SK-N-SH (cell line): ENCODE measurements around the gene REXO5. TPM values are rescaled to one million over a fixed set of nuclear protein-coding genes. Genes with fewer than 3 reads are reported as not detected.

Source experiments
- CTCF ChIA-PET: fragments of 300-600, 350-600 bp; formaldehyde crosslinking; extraction: SDS; loops from one replicate; lab custom pipeline; 2021; lab: Yijun Ruan, JAX
- POLR2A ChIA-PET: fragments of 350-600 bp; sonication (Branson Sonifier 250); formaldehyde crosslinking; extraction: SDS; loops from one replicate; lab custom pipeline; 2020; ENCODE audit warnings: antibody characterized with exemption, inconsistent platforms; lab: Yijun Ruan, JAX
- DNase-seq: peaks from one replicate; pipeline ENCODE4 v3.0.0; 2012
- H2AFZ ChIP-seq: fragments of 200-600 bp; sonication (generic); 2 replicates; pipeline ENCODE4 v1.8.1; 2016; ENCODE audit warnings: antibody characterized with exemption, mild to moderate bottlenecking, low read depth
- H3F3A ChIP-seq: fragments of 200-600 bp; sonication (generic); replicated peaks from 2 replicates; pipeline ENCODE3; 2016; ENCODE audit warnings: antibody characterized with exemption, mild to moderate bottlenecking; ENCODE audit not compliant: insufficient read depth
- H3K27ac ChIP-seq, 2 experiments: fragments of 200-500 bp in 1 of 2; fragments of 200-600 bp in 1 of 2; sonication (Bioruptor generic) in 1 of 2; sonication (generic), shearing (Covaris generic) in 1 of 2; 2 replicates each; pipeline versions ENCODE4 v1.5.1 to v1.6.1; 2014 to 2016; ENCODE audit warnings: low read depth in 2 of 2, inconsistent platforms in 1 of 2, low read length in 1 of 2, mild to moderate bottlenecking in 1 of 2, mixed read lengths in 1 of 2
- H3K27me3 ChIP-seq: fragments of 200-600 bp; sonication (generic), shearing (Covaris generic); 2 replicates; pipeline ENCODE4 v1.6.1; 2016; ENCODE audit warnings: mixed run types; ENCODE audit not compliant: insufficient read depth
- H3K36me3 ChIP-seq, 2 experiments: fragments of 200-500 bp in 1 of 2; fragments of 200-600 bp in 1 of 2; sonication (Bioruptor generic) in 1 of 2; sonication (generic) in 1 of 2; replicated peaks in 1 of 2; 2 replicates each; pipeline versions ENCODE3 to v1.5.1; 2014 to 2016; ENCODE audit warnings: low read length in 1 of 2, mild to moderate bottlenecking in 1 of 2; ENCODE audit not compliant: insufficient read depth in 2 of 2, control insufficient read depth in 1 of 2
- H3K4me1 ChIP-seq, 2 experiments: fragments of 200-500 bp in 1 of 2; fragments of 200-600 bp in 1 of 2; sonication (Bioruptor generic) in 1 of 2; sonication (generic), shearing (Covaris generic) in 1 of 2; 2 replicates each; pipeline versions ENCODE4 v1.5.1 to v1.6.1; 2014 to 2016; ENCODE audit warnings: low read depth in 1 of 2, low read length in 1 of 2, mixed run types in 1 of 2; ENCODE audit not compliant: insufficient read depth in 2 of 2, control insufficient read depth in 1 of 2
- H3K4me2 ChIP-seq: fragments of 200-600 bp; sonication (generic), shearing (Covaris generic); 2 replicates; pipeline ENCODE4 v1.6.1; 2017; ENCODE audit warnings: mixed run types
- H3K4me3 ChIP-seq, 2 experiments: fragments of 200-500 bp in 1 of 2; fragments of 200-600 bp in 1 of 2; sonication (Bioruptor generic) in 1 of 2; sonication (generic), shearing (Covaris generic) in 1 of 2; 2 replicates each; pipeline versions ENCODE4 v1.5.1 to v1.8.1; 2014 to 2016; ENCODE audit warnings: low read depth in 2 of 2, inconsistent platforms in 1 of 2, low read length in 1 of 2, mild to moderate bottlenecking in 1 of 2, mixed read lengths in 1 of 2, moderate library complexity in 1 of 2
- H3K79me2 ChIP-seq: fragments of 200-600 bp; sonication (generic); 2 replicates; pipeline ENCODE4 v1.8.1; 2017; ENCODE audit warnings: mild to moderate bottlenecking; ENCODE audit not compliant: insufficient read depth
- H3K9ac ChIP-seq: fragments of 200-600 bp; sonication (generic); 2 replicates; pipeline ENCODE4 v1.6.1; 2017; ENCODE audit warnings: mixed run types
- H3K9me2 ChIP-seq: fragments of 200-600 bp; sonication (generic); 2 replicates; pipeline ENCODE4 v1.6.1; 2017; ENCODE audit warnings: mixed run types
- H3K9me3 ChIP-seq: fragments of 200-600 bp; sonication (generic); 2 replicates; pipeline ENCODE4 v1.6.1; 2017; ENCODE audit warnings: mixed run types, mild to moderate bottlenecking, moderate library complexity
- H4K20me1 ChIP-seq: fragments of 200-600 bp; sonication (generic); 2 replicates; pipeline ENCODE4 v1.6.1; 2017; ENCODE audit warnings: mild to moderate bottlenecking, mixed run types; ENCODE audit not compliant: insufficient read depth
- EZH2phosphoT487 ChIP-seq: fragments of 200-600 bp; sonication (generic); IDR thresholded peaks from 2 replicates; pipeline ENCODE4 v1.6.1; 2017; ENCODE audit warnings: low read depth, mixed run types, mild to moderate bottlenecking, antibody characterized with exemption, moderate library complexity, borderline replicate concordance
- FOXM1 ChIP-seq: IDR thresholded peaks from 2 replicates; pipeline ENCODE4 v1.4.0; 2012; ENCODE audit warnings: low read depth, mild to moderate bottlenecking
- GABPA ChIP-seq: IDR thresholded peaks from 2 replicates; pipeline ENCODE4 v1.4.0; 2012; ENCODE audit warnings: low read depth, mild to moderate bottlenecking
- GATA2 ChIP-seq: sonication (generic); formaldehyde crosslinking; IDR thresholded peaks from 2 replicates; pipeline ENCODE4 v1.5.0; 2020; ENCODE audit warnings: mild to moderate bottlenecking, missing genetic modification reagents
- MAX ChIP-seq: IDR thresholded peaks from 2 replicates; pipeline ENCODE4 v1.4.0; 2012; ENCODE audit warnings: low read depth
- MEF2A ChIP-seq: IDR thresholded peaks from 2 replicates; pipeline ENCODE4 v1.4.0; 2012; ENCODE audit warnings: low read depth, borderline replicate concordance
- NFIC ChIP-seq: IDR thresholded peaks from 2 replicates; pipeline ENCODE4 v1.4.0; 2012; ENCODE audit warnings: borderline replicate concordance
- NRF1 ChIP-seq: IDR thresholded peaks from 2 replicates; pipeline ENCODE4 v1.6.1; 2012; ENCODE audit warnings: low read depth, mild to moderate bottlenecking, low read length
- POLR2AphosphoS5 ChIP-seq: IDR thresholded peaks from 2 replicates; pipeline ENCODE4 v1.6.1; 2012; ENCODE audit warnings: low read depth, low read length
- RCOR1 ChIP-seq: fragments of 150-350 bp; IDR thresholded peaks from 2 replicates; pipeline ENCODE4 v1.6.1; 2017; ENCODE audit warnings: antibody characterized with exemption, low read length
- RXRA ChIP-seq: IDR thresholded peaks from 2 replicates; pipeline ENCODE4 v1.4.0; 2012; ENCODE audit warnings: low read depth, mild to moderate bottlenecking, borderline replicate concordance
- TAF1 ChIP-seq: IDR thresholded peaks from 2 replicates; pipeline ENCODE4 v1.6.1; 2012; ENCODE audit warnings: low read depth, mild to moderate bottlenecking, low read length, moderate library complexity, borderline replicate concordance
- USF2 ChIP-seq: fragments of 150-350 bp; IDR thresholded peaks from 2 replicates; pipeline ENCODE4 v1.6.1; 2017; ENCODE audit warnings: antibody characterized with exemption, low read length, low read depth, borderline replicate concordance
- ZBTB33 ChIP-seq: IDR thresholded peaks from 2 replicates; pipeline ENCODE4 v1.4.0; 2012; ENCODE audit warnings: low read depth, borderline replicate concordance
- WGBS: methylation state at CpG from one replicate; pipeline ENCODE4 v1.1.6; 2017; ENCODE audit warnings: low lambda C conversion rate; 5-methylcytosine and 5-hydroxymethylcytosine counted together
- polyA plus RNA-seq, 3 experiments: library from polyadenylated mRNA; depleted of rRNA; stranded (reverse); fragments of >200 nt; gene quantifications; 2 replicates each; pipeline ENCODE4 v1.2.3, GENCODE V29; 2012
- TF ChIP-seq, protein P1 (sequence below): IDR thresholded peaks from 2 replicates; pipeline ENCODE4 v1.4.0; 2012; ENCODE audit warnings: low read depth, borderline replicate concordance

REXO5 gene
- polyA plus RNA-seq, 1 of the 3 experiments (the other 2 are of a cell fraction) = 3.8 TPM

DNA sequence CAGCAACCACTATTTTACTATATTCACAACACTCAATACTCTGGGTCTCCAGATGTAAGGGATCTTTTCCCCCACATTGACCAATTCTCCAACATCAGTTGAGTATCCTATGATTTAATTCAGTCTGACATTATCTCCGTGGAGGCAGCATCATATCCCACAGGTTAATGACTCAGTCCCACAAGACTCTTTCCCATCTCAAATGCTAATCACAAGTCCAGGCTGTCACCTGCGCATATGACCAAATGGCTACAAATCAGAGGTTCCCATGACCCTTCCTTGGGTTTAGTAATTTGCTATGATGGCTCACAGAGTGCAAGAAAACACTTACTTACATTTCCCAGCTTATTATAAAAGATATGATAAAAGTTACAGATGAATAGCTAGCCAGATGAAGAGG is 23.9 kb upstream of the REXO5 start:
- DNase-seq = no peak
- H4K20me1 ChIP-seq = no peaks in the 10 kb centered on the region
- H3K27me3 ChIP-seq = no peaks in the 10 kb centered on the region
- H3K36me3 ChIP-seq = no peaks in the 10 kb centered on the region
- ChIA-PET CTCF (no interaction called here), POLR2A (no interaction called here)
- no peaks in the 10 kb centered on the region for H3F3A ChIP-seq
- no peak overlapping the region for H3K4me3 ChIP-seq
- H3K4me2 ChIP-seq = no peak overlapping the region
- no peak overlapping the region for H3K9ac ChIP-seq
- no peaks in the 10 kb centered on the region for H3K4me1 ChIP-seq
- H3K79me2 ChIP-seq = no peaks in the 10 kb centered on the region
- H2AFZ ChIP-seq = no peak overlapping the region
- WGBS = 44% methylated on average over 2 of the region's 2 CpGs
- H3K27ac ChIP-seq = no peak overlapping the region
- no peaks in the 10 kb centered on the region for H3K9me3 ChIP-seq
- TF ChIP-seq RCOR1 (no peak), RXRA (no peak), USF2 (no peak), MEF2A (no peak), TAF1 (no peak), GATA2 (CRISPR knock-in tag) (no peak), NFIC (no peak), NRF1 (no peak), ZBTB33 (no peak)
- TF ChIP-seq, protein P1, sequence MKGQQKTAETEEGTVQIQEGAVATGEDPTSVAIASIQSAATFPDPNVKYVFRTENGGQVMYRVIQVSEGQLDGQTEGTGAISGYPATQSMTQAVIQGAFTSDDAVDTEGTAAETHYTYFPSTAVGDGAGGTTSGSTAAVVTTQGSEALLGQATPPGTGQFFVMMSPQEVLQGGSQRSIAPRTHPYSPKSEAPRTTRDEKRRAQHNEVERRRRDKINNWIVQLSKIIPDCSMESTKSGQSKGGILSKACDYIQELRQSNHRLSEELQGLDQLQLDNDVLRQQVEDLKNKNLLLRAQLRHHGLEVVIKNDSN = no peak
- no peaks in the 10 kb centered on the region for H3K9me2 ChIP-seq

DNA sequence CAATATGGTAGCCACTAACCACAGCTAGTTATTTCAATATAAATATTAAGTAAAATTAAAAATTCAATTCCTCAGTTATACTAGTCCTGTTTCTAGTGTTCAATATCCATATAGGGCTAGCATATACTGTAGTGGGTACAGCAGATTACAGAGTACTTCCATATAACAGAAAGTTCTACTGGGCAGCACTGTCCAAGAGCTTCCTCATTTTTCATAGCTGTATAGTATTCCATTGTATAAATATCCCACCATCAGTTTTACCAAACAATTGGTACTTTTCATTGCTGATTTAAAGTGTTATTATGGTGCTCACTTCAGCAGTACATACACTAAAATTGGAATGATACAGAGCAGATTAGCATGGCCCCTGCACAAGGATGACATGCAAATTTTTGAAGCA is 22.1 kb upstream of the REXO5 start:
- ChIA-PET POLR2A (no interaction called here), CTCF (no interaction called here)
- no peaks in the 10 kb centered on the region for H3K79me2 ChIP-seq
- no peak for TF ChIP-seq EZH2phosphoT487
- TF ChIP-seq RXRA = no peak
- TF ChIP-seq GABPA = no peak
- TF ChIP-seq MAX = no peak
- no peak for TF ChIP-seq POLR2AphosphoS5
- TF ChIP-seq FOXM1 = no peak
- H3K4me1 ChIP-seq = no peaks in the 10 kb centered on the region; a peak in 1 of 4 replicates
- no peak overlapping the region for H3K4me2 ChIP-seq
- H2AFZ ChIP-seq = no peak overlapping the region
- no peaks in the 10 kb centered on the region for H3F3A ChIP-seq
- H3K9ac ChIP-seq = no peak overlapping the region
- H3K9me3 ChIP-seq = no peaks in the 10 kb centered on the region
- no peak overlapping the region for H3K27ac ChIP-seq
- no peaks in the 10 kb centered on the region for H3K27me3 ChIP-seq
- no peaks in the 10 kb centered on the region for H3K36me3 ChIP-seq
- H3K9me2 ChIP-seq = no peaks in the 10 kb centered on the region
- no peaks in the 10 kb centered on the region for H4K20me1 ChIP-seq
- no peak for DNase-seq
- H3K4me3 ChIP-seq = no peak overlapping the region
